GM12892 (cell line): Measurements from ENCODE around the gene KIF14.

Source experiments
- POLR2A ChIP-seq: IDR thresholded peaks from 2 replicates; pipeline ENCODE4 v1.6.1; 2011; ENCODE audit warnings: low read depth, low read length, control low read depth
- POLR2AphosphoS5 ChIP-seq: IDR thresholded peaks from 2 replicates; pipeline ENCODE4 v1.6.1; 2011; ENCODE audit warnings: low read depth, low read length, control low read depth

DNA sequence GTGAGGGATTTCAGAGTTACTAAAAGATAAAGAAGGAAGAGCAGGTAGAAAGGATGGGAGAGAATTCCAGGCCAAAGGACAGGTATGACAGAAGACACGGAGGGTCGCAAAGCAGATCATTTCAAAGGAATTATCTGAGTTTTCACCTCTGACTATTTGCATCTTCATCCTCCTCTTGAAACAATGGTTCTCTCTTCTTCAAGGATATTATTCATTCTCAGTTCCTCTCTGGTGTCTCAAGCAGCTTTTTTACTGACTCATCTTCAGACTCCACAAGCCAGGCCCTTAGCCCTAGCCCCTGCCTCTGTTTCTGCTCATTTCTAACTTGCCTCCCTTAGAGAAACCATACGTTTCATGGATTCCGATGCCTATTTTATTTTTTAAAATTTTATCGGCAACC lies 34.1 kb upstream of the KIF14 start:
- TF ChIP-seq POLR2A (no peak), POLR2AphosphoS5 (no peak)
